ENCODE results near the gene DOCK10. TPM values are rescaled to one million over a fixed set of nuclear protein-coding genes. Genes with fewer than 3 reads are reported as not detected.

The DOCK10 gene
- total and polyA plus RNA-seq, 2 donors (not counting 1 experiment from before 2014, with no cell fraction given) = 49.5 to 139 TPM

DNA sequence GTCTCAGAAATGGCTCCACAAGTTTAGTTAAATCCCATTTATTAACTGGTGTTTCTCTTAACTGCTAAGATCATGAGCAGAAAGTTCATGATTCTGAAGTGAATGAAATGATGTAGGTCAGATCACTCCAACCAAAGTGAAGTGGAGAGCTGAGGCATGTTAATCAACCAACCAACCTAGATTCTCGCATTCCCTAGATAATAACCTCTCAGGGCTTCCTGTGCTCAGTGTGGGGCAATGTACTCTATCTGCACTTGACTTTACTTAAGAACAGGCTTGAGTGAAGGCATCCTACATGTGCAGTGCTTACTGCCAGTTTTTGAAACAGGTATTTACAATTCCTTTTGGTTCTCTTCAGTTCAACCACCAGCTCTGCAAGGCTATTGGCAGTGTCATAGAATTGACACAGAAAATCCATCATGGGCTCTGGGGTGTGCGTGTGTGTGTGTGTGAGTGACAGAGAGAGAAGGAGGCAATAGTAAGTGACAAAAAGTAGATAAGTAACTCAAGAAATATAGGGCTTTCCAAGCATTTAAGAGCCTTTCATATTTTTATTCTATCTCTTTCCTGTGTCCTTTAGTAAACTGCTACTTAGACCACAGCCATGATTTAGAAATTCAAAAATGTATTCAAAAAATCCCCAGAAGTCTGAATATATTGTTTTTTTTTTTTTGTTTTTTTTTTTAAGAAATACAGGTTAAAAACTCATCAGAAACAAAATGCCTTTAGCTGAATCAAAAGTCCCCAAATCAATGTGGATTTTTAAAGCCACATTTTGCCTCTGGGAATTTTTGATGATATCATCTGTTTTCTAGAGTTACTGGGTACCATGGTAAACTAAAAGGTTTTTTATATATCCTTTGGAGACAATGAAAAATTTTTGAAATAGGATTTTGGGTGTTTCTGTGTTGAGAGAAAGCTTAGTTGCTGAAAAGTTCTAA is 28.6 kb downstream of the DOCK10 start:
- intact Hi-C loops (cut with micrococcal nuclease) = no loop called here
- Mint-ChIP-seq H3K4me3 (no peak overlapping the region), H3K4me1 (peaks cover 21% of the 10 kb centered on the region), H3K27me3 (no peaks in the 10 kb centered on the region), H3K27ac (no peak overlapping the region), H3K9me3 (ENCODE audit: insufficient read depth) (no peaks in the 10 kb centered on the region)
- ChIA-PET POLR2A (no interaction called here), CTCF (interaction anchor here (0.6 to 3.0 kb wide), 3 partner anchors 10 to 560 kb away, joined by 3 to 13 read pairs (median 5); no protein-coding TSS in a partner anchor)
- peaks cover 6% of the 10 kb centered on the region for H4K20me1 ChIP-seq (ENCODE audit: control insufficient read depth, insufficient read depth, low read length, poor library complexity, severe bottlenecking)
- H3K27ac ChIP-seq (ENCODE audit: low read length in 2 of 2) = no peak overlapping the region
- H3K36me3 ChIP-seq (replicated peaks in 1 of 2; ENCODE audit: control extremely low read depth in 1 of 2, control insufficient read depth in 1 of 2, extremely low read depth in 1 of 2, insufficient read depth in 2 of 2, low read length in 1 of 2) = no peaks in the 10 kb centered on the region
- no peak overlapping the region for H2AFZ ChIP-seq (ENCODE audit: insufficient read depth, low read depth, low read length, poor library complexity, severe bottlenecking)
- H3K27me3 ChIP-seq (replicated peaks in 1 of 4; ENCODE audit: control extremely low read depth in 1 of 4, control insufficient read depth in 3 of 4, insufficient read depth in 4 of 4, low read length in 3 of 4) = no peaks in the 10 kb centered on the region
- H3K9me3 ChIP-seq (ENCODE audit: control extremely low read depth in 1 of 3, control insufficient read depth in 2 of 3, insufficient read depth in 1 of 3, low read length in 2 of 3) = no peaks in the 10 kb centered on the region
- ATAC-seq (ENCODE audit: low read depth) (no peak), DNase-seq (no peak)
- peaks cover 2 to 3% of the 10 kb centered on the region in 2 donors for H3K4me1 ChIP-seq (ENCODE audit: control insufficient read depth in 2 of 2, insufficient read depth in 2 of 2, low read length in 2 of 2)
- no peak overlapping the region for H3K4me3 ChIP-seq (ENCODE audit: control extremely low read depth in 1 of 5, extremely low read depth in 1 of 5, insufficient read depth in 1 of 5, low read depth in 2 of 5, low read length in 4 of 5)
- TF ChIP-seq, protein P1, sequence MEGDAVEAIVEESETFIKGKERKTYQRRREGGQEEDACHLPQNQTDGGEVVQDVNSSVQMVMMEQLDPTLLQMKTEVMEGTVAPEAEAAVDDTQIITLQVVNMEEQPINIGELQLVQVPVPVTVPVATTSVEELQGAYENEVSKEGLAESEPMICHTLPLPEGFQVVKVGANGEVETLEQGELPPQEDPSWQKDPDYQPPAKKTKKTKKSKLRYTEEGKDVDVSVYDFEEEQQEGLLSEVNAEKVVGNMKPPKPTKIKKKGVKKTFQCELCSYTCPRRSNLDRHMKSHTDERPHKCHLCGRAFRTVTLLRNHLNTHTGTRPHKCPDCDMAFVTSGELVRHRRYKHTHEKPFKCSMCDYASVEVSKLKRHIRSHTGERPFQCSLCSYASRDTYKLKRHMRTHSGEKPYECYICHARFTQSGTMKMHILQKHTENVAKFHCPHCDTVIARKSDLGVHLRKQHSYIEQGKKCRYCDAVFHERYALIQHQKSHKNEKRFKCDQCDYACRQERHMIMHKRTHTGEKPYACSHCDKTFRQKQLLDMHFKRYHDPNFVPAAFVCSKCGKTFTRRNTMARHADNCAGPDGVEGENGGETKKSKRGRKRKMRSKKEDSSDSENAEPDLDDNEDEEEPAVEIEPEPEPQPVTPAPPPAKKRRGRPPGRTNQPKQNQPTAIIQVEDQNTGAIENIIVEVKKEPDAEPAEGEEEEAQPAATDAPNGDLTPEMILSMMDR (IDR thresholded peaks at IDR 0.05) = no peak
- no peak for TF ChIP-seq EZH2 (IDR thresholded peaks at IDR 0.05; ENCODE audit: borderline replicate concordance, insufficient read depth, low read depth, low read length, poor library complexity, severe bottlenecking)
- no peak overlapping the region for H3K9ac ChIP-seq (ENCODE audit: low read length)
- WGBS (ENCODE audit: insufficient coverage) = 75% methylated on average over 1 of the region's 2 CpGs
- H3K4me2 ChIP-seq (replicated peaks; ENCODE audit: low read depth, low read length, poor library complexity, severe bottlenecking) = no peak overlapping the region
- H3K79me2 ChIP-seq (ENCODE audit: control insufficient read depth, insufficient read depth, low read length) = peaks cover 39% of the 10 kb centered on the region

DNA sequence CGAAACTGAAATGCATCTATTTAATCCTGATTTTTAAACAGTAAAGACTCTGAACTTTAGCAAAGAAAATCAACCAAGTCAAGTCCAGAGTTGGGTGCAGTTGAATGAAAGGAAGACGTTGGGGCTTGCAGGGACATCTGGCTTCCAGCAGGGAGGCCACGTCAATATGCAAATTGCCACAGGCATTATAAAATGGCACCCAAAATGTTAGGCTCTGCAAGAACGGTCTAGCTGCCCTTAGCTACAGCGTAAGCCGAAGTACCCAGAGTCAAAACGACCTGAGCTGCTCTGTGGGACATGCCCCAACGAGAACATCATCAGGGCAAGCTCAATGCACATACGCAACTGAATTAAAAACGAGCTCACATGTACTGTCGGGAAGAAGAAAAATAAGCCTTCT is 30.7 kb downstream of the DOCK10 start:
- WGBS (ENCODE audit: insufficient coverage) = 88% methylated on average over 9 of the region's 11 CpGs
- Histone ChIP-seq H3K9me3 (ENCODE audit: control extremely low read depth in 1 of 3, control insufficient read depth in 2 of 3, insufficient read depth in 1 of 3, low read length in 2 of 3) (no peaks in the 10 kb centered on the region), H2AFZ (ENCODE audit: insufficient read depth, low read depth, low read length, poor library complexity, severe bottlenecking) (no peak overlapping the region), H3K4me2 (replicated peaks; ENCODE audit: low read depth, low read length, poor library complexity, severe bottlenecking) (no peak overlapping the region), H3K4me1 (ENCODE audit: control insufficient read depth in 2 of 2, insufficient read depth in 2 of 2, low read length in 2 of 2) (peaks cover 10 to 12% of the 10 kb centered on the region in 2 donors), H3K79me2 (ENCODE audit: control insufficient read depth, insufficient read depth, low read length) (peaks cover 44% of the 10 kb centered on the region), H3K36me3 (replicated peaks in 1 of 2; ENCODE audit: control extremely low read depth in 1 of 2, control insufficient read depth in 1 of 2, extremely low read depth in 1 of 2, insufficient read depth in 2 of 2, low read length in 1 of 2) (no peaks in the 10 kb centered on the region), H3K9ac (ENCODE audit: low read length) (no peak overlapping the region), H3K27me3 (replicated peaks in 1 of 4; ENCODE audit: control extremely low read depth in 1 of 4, control insufficient read depth in 3 of 4, insufficient read depth in 4 of 4, low read length in 3 of 4) (no peaks in the 10 kb centered on the region), H3K4me3 (ENCODE audit: control extremely low read depth in 1 of 5, extremely low read depth in 1 of 5, insufficient read depth in 1 of 5, low read depth in 2 of 5, low read length in 4 of 5) (no peak overlapping the region), H3K27ac (ENCODE audit: low read length in 2 of 2) (no peak overlapping the region), H4K20me1 (ENCODE audit: control insufficient read depth, insufficient read depth, low read length, poor library complexity, severe bottlenecking) (peaks cover 11% of the 10 kb centered on the region)
- DNase-seq = no peak
- no peak for ATAC-seq (ENCODE audit: low read depth)
- intact Hi-C loops (cut with micrococcal nuclease) = no loop called here
- Mint-ChIP-seq H3K9me3 (ENCODE audit: insufficient read depth) (no peaks in the 10 kb centered on the region), H3K4me1 (peaks cover 36% of the 10 kb centered on the region), H3K27me3 (no peaks in the 10 kb centered on the region), H3K27ac (no peak overlapping the region), H3K4me3 (no peak overlapping the region)
- TF ChIP-seq, protein P1 (IDR thresholded peaks at IDR 0.05) = no peak
- CTCF ChIA-PET = interaction anchor here (0.8 to 1.3 kb wide), 2 partner anchors 15 to 149 kb away, joined by 3 to 4 read pairs; no protein-coding TSS in a partner anchor
- POLR2A ChIA-PET = no interaction called here
